GM23338 (cell line): Measurements from ENCODE around the gene RAN. TPM values are rescaled to one million over a fixed set of nuclear protein-coding genes. Genes with fewer than 3 reads are reported as not detected.

Experiments used
- ATAC-seq: fragments of 200-7000 bp; cut with Tn5 transposase; 3 replicates; pipeline ENCODE4 v1.9.1; 2020
- DNase-seq: peaks from one replicate; pipeline ENCODE4 v3.0.0-alpha.2; 2015; ENCODE audit warnings: low spot score
- H2AFZ ChIP-seq: fragments of 200-600 bp; sonication (generic); 2 replicates; pipeline ENCODE4 v1.8.0; 2016; ENCODE audit warnings: antibody characterized with exemption, mild to moderate bottlenecking, moderate library complexity
- H3F3A ChIP-seq: fragments of 200-600 bp; sonication (generic); replicated peaks from 2 replicates; pipeline ENCODE4 v1.8.0; 2017; ENCODE audit warnings: antibody characterized with exemption, mixed run types, low read depth
- H3K27ac ChIP-seq: fragments of 200-600 bp; sonication (generic); 2 replicates; pipeline ENCODE4 v1.6.1; 2016; ENCODE audit warnings: low read depth
- H3K27me3 ChIP-seq: fragments of 200-600 bp; sonication (generic); 2 replicates; pipeline ENCODE4 v1.8.0; 2016; ENCODE audit warnings: mild to moderate bottlenecking, mixed run types, moderate library complexity; ENCODE audit not compliant: insufficient read depth
- H3K36me3 ChIP-seq: fragments of 200-600 bp; sonication (generic); 2 replicates; pipeline ENCODE4 v1.8.0; 2016; ENCODE audit warnings: mild to moderate bottlenecking; ENCODE audit not compliant: insufficient read depth
- H3K4me1 ChIP-seq: fragments of 200-600 bp; sonication (generic); 2 replicates; pipeline ENCODE4 v1.8.0; 2016; ENCODE audit warnings: mild to moderate bottlenecking, moderate library complexity; ENCODE audit not compliant: insufficient read depth
- H3K4me2 ChIP-seq: fragments of 200-600 bp; sonication (generic); 2 replicates; pipeline ENCODE4 v1.7.1; 2017; ENCODE audit warnings: mixed run types
- H3K4me3 ChIP-seq: fragments of 200-600 bp; sonication (generic); 2 replicates; pipeline ENCODE4 v1.6.1; 2016; ENCODE audit warnings: mixed run types
- H3K79me2 ChIP-seq: fragments of 200-600 bp; sonication (generic); replicated peaks from 2 replicates; pipeline ENCODE4 v1.8.0; 2017; ENCODE audit warnings: mild to moderate bottlenecking; ENCODE audit not compliant: insufficient read depth
- H3K9me2 ChIP-seq: fragments of 200-600 bp; sonication (generic); 2 replicates; pipeline ENCODE4 v1.8.0; 2017; ENCODE audit not compliant: insufficient read depth
- H4K20me1 ChIP-seq: fragments of 200-600 bp; sonication (generic); replicated peaks from 2 replicates; pipeline ENCODE4 v1.8.0; 2017; ENCODE audit warnings: mild to moderate bottlenecking; ENCODE audit not compliant: insufficient read depth
- H3K27ac Mint-ChIP-seq: 2 replicates; pipeline ENCODE4 v1.8.0; 2020; ENCODE audit warnings: inconsistent platforms, mild to moderate bottlenecking, moderate library complexity, mixed read lengths
- H3K27me3 Mint-ChIP-seq: 3 replicates; pipeline ENCODE4 v1.8.0; 2022; ENCODE audit warnings: low read depth, mild to moderate bottlenecking, moderate library complexity, mixed read lengths, inconsistent platforms; ENCODE audit not compliant: insufficient read depth, poor library complexity
- H3K36me3 Mint-ChIP-seq: 3 replicates; pipeline ENCODE4 v1.8.0; 2021; ENCODE audit warnings: low read depth, mild to moderate bottlenecking, inconsistent platforms, moderate library complexity, mixed read lengths
- H3K4me1 Mint-ChIP-seq: 3 replicates; pipeline ENCODE4 v1.8.0; 2020; ENCODE audit warnings: mild to moderate bottlenecking, inconsistent platforms, mixed read lengths
- H3K4me3 Mint-ChIP-seq: 3 replicates; pipeline ENCODE4 v1.8.0; 2021; ENCODE audit warnings: moderate library complexity, mild to moderate bottlenecking, inconsistent platforms, mixed read lengths
- H3K9me3 Mint-ChIP-seq: 3 replicates; pipeline ENCODE4 v1.8.0; 2020; ENCODE audit warnings: moderate library complexity, mild to moderate bottlenecking, inconsistent platforms, mixed read lengths
- CTCF ChIP-seq, 2 experiments: fragments of 200-600 bp in 1 of 2; sonication (generic) in 1 of 2; conservative IDR thresholded peaks; 2 replicates each; pipeline versions ENCODE4 v1.5.1 to v1.6.1; 2016 to 2017; ENCODE audit warnings: antibody characterized with exemption in 2 of 2, low read depth in 2 of 2, mild to moderate bottlenecking in 2 of 2, moderate library complexity in 1 of 2
- EZH2 ChIP-seq: fragments of 200-600 bp; sonication (generic); IDR thresholded peaks from one replicate; pipeline ENCODE4 v1.8.0; 2017; ENCODE audit warnings: antibody characterized with exemption, mild to moderate bottlenecking, low read depth; ENCODE audit not compliant: unreplicated experiment
- JUNB ChIP-seq: IDR thresholded peaks from one replicate; pipeline ENCODE4 v1.6.1; 2016; ENCODE audit warnings: antibody characterized with exemption; ENCODE audit not compliant: unreplicated experiment
- ZNF331 ChIP-seq: fragments of 250-450 bp; sonication (Bioruptor Pico); IDR thresholded peaks from 2 replicates; pipeline ENCODE4 v1.5.0; 2020; ENCODE audit warnings: low read depth, mild to moderate bottlenecking, moderate library complexity
- polyA plus RNA-seq: library from polyadenylated mRNA; unstranded; fragments of >200 nt; fragmentation: Nextera tagmentation; extraction: Ambion mirVana; gene quantifications from 2 replicates; pipeline ENCODE4 v1.2.1, GENCODE V29; 2016
- total RNA-seq: library from RNA; depleted of rRNA; stranded (reverse); fragments of >200 nt; shearing (Covaris generic); gene quantifications from 2 replicates; pipeline ENCODE4 v1.2.3, GENCODE V29; 2014
- TF ChIP-seq, protein P1 (sequence below): IDR thresholded peaks from 2 replicates; pipeline ENCODE4 v1.6.1; 2016; ENCODE audit warnings: antibody characterized with exemption
- TF ChIP-seq, protein P2 (sequence below): fragments of 250-450 bp; sonication (Bioruptor Pico); IDR thresholded peaks from 2 replicates; pipeline ENCODE4 v1.5.0; 2020; ENCODE audit warnings: mild to moderate bottlenecking, moderate library complexity
- TF ChIP-seq, protein P3 (sequence below): IDR thresholded peaks from one replicate; pipeline ENCODE4 v1.6.1; 2018; ENCODE audit warnings: antibody characterized with exemption; ENCODE audit not compliant: unreplicated experiment

Gene RAN
- total and polyA plus RNA-seq, 2 experiments from 2014 or later, result 976 to 2,289 TPM

DNA sequence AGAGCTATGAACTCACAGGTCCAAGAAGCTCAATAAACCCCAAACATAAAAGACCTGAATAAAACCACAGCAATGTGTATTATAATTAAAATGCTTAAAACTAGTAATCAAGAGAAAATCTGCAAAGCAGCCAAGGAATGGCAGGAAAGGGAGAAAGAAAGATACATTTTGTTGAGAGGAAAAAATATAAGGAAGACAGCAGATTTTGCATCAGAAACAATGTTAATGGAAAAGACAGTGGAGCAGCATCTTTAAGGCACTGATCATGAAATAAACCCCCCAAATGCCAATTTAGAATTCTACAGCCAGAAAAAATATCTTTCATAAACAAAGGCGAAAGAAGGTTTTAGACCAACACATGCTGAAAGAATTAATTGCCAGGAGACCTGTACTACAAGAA is 39.3 kb downstream of the RAN start:
- DNase-seq (no peak), ATAC-seq (no peak)
- Histone ChIP-seq H3K4me1 (no peaks in the 10 kb centered on the region), H3K36me3 (no peaks in the 10 kb centered on the region), H3K79me2 (no peaks in the 10 kb centered on the region), H3K27me3 (no peaks in the 10 kb centered on the region), H3K4me3 (no peak overlapping the region), H3F3A (no peaks in the 10 kb centered on the region), H3K9me2 (no peaks in the 10 kb centered on the region), H3K27ac (no peak overlapping the region), H3K4me2 (no peak overlapping the region), H2AFZ (no peak overlapping the region), H4K20me1 (no peaks in the 10 kb centered on the region)
- no peaks in the 10 kb centered on the region for H3K36me3 Mint-ChIP-seq
- peaks cover 27% of the 10 kb centered on the region for H3K9me3 Mint-ChIP-seq
- no peak overlapping the region for H3K27ac Mint-ChIP-seq
- no peak for TF ChIP-seq EZH2
- TF ChIP-seq, protein P1, sequence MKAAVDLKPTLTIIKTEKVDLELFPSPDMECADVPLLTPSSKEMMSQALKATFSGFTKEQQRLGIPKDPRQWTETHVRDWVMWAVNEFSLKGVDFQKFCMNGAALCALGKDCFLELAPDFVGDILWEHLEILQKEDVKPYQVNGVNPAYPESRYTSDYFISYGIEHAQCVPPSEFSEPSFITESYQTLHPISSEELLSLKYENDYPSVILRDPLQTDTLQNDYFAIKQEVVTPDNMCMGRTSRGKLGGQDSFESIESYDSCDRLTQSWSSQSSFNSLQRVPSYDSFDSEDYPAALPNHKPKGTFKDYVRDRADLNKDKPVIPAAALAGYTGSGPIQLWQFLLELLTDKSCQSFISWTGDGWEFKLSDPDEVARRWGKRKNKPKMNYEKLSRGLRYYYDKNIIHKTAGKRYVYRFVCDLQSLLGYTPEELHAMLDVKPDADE, result no peak
- H3K4me1 Mint-ChIP-seq, result peaks cover under 1% of the 10 kb centered on the region; the same call in 2 of the 3 replicates
- H3K27me3 Mint-ChIP-seq, result peaks cover 4% of the 10 kb centered on the region
- no peak overlapping the region for H3K4me3 Mint-ChIP-seq

DNA sequence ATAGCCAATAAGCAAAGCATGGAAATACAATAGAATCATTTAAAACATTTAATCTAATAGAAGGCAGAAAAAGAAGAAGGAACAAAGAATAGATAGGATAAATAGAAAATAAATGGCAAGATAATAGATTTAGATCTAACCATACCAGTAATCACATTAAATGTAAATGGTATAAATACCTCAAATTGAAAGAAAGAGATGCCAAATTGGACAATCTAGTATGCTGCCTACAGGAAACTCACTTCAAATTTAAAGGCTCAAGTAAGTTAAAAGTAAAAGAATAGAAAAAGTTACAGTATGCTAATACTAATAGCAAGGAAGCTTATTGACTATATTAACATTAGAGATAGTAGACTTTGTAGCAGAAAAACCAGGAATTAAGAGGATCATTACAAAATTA is 40.1 kb downstream of the RAN start:
- H3K79me2 ChIP-seq, result no peaks in the 10 kb centered on the region
- H3K9me3 Mint-ChIP-seq, result peaks cover 27% of the 10 kb centered on the region
- no peak overlapping the region for H3K4me2 ChIP-seq
- no peaks in the 10 kb centered on the region for H3K27me3 ChIP-seq
- no peak overlapping the region for H3K27ac ChIP-seq
- peaks cover 7% of the 10 kb centered on the region; the same call in 2 of the 3 replicates for H3K4me1 Mint-ChIP-seq
- peaks cover 4% of the 10 kb centered on the region for H3K27me3 Mint-ChIP-seq
- no peak overlapping the region for H3K4me3 Mint-ChIP-seq
- 0 out of 2 replicates have a peak, but pooled peaks cover 4% of the 10 kb centered on the region for H3F3A ChIP-seq
- ATAC-seq, result no peak
- peaks cover 7% of the 10 kb centered on the region; the same call in 1 of the 2 replicates for H3K4me1 ChIP-seq
- no peaks in the 10 kb centered on the region for H4K20me1 ChIP-seq
- no peaks in the 10 kb centered on the region for H3K36me3 Mint-ChIP-seq
- H3K4me3 ChIP-seq, result no peak overlapping the region
- no peak overlapping the region for H2AFZ ChIP-seq
- no peak overlapping the region for H3K27ac Mint-ChIP-seq
- no peaks in the 10 kb centered on the region for H3K36me3 ChIP-seq
- no peaks in the 10 kb centered on the region for H3K9me2 ChIP-seq
- no peak for DNase-seq
- no peak for TF ChIP-seq CTCF (conservative IDR thresholded peaks at IDR 0.05; ENCODE audit: low read depth in 2 of 2)
- TF ChIP-seq, protein P2, sequence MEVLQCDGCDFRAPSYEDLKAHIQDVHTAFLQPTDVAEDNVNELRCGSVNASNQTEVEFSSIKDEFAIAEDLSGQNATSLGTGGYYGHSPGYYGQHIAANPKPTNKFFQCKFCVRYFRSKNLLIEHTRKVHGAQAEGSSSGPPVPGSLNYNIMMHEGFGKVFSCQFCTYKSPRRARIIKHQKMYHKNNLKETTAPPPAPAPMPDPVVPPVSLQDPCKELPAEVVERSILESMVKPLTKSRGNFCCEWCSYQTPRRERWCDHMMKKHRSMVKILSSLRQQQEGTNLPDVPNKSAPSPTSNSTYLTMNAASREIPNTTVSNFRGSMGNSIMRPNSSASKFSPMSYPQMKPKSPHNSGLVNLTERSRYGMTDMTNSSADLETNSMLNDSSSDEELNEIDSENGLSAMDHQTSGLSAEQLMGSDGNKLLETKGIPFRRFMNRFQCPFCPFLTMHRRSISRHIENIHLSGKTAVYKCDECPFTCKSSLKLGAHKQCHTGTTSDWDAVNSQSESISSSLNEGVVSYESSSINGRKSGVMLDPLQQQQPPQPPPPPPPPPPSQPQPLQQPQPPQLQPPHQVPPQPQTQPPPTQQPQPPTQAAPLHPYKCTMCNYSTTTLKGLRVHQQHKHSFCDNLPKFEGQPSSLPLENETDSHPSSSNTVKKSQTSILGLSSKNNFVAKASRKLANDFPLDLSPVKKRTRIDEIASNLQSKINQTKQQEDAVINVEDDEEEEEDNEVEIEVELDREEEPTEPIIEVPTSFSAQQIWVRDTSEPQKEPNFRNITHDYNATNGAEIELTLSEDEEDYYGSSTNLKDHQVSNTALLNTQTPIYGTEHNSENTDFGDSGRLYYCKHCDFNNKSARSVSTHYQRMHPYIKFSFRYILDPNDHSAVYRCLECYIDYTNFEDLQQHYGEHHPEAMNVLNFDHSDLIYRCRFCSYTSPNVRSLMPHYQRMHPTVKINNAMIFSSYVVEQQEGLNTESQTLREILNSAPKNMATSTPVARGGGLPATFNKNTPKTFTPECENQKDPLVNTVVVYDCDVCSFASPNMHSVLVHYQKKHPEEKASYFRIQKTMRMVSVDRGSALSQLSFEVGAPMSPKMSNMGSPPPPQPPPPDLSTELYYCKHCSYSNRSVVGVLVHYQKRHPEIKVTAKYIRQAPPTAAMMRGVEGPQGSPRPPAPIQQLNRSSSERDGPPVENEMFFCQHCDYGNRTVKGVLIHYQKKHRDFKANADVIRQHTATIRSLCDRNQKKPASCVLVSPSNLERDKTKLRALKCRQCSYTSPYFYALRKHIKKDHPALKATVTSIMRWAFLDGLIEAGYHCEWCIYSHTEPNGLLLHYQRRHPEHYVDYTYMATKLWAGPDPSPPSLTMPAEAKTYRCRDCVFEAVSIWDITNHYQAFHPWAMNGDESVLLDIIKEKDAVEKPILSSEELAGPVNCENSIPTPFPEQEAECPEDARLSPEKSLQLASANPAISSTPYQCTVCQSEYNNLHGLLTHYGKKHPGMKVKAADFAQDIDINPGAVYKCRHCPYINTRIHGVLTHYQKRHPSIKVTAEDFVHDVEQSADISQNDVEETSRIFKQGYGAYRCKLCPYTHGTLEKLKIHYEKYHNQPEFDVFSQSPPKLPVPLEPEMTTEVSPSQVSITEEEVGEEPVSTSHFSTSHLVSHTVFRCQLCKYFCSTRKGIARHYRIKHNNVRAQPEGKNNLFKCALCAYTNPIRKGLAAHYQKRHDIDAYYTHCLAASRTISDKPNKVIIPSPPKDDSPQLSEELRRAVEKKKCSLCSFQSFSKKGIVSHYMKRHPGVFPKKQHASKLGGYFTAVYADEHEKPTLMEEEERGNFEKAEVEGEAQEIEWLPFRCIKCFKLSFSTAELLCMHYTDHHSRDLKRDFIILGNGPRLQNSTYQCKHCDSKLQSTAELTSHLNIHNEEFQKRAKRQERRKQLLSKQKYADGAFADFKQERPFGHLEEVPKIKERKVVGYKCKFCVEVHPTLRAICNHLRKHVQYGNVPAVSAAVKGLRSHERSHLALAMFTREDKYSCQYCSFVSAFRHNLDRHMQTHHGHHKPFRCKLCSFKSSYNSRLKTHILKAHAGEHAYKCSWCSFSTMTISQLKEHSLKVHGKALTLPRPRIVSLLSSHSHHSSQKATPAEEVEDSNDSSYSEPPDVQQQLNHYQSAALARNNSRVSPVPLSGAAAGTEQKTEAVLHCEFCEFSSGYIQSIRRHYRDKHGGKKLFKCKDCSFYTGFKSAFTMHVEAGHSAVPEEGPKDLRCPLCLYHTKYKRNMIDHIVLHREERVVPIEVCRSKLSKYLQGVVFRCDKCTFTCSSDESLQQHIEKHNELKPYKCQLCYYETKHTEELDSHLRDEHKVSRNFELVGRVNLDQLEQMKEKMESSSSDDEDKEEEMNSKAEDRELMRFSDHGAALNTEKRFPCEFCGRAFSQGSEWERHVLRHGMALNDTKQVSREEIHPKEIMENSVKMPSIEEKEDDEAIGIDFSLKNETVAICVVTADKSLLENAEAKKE, result no peak
- TF ChIP-seq EZH2, result no peak
- TF ChIP-seq ZNF331 (CRISPR knock-in tag), result no peak
- TF ChIP-seq, protein P3, sequence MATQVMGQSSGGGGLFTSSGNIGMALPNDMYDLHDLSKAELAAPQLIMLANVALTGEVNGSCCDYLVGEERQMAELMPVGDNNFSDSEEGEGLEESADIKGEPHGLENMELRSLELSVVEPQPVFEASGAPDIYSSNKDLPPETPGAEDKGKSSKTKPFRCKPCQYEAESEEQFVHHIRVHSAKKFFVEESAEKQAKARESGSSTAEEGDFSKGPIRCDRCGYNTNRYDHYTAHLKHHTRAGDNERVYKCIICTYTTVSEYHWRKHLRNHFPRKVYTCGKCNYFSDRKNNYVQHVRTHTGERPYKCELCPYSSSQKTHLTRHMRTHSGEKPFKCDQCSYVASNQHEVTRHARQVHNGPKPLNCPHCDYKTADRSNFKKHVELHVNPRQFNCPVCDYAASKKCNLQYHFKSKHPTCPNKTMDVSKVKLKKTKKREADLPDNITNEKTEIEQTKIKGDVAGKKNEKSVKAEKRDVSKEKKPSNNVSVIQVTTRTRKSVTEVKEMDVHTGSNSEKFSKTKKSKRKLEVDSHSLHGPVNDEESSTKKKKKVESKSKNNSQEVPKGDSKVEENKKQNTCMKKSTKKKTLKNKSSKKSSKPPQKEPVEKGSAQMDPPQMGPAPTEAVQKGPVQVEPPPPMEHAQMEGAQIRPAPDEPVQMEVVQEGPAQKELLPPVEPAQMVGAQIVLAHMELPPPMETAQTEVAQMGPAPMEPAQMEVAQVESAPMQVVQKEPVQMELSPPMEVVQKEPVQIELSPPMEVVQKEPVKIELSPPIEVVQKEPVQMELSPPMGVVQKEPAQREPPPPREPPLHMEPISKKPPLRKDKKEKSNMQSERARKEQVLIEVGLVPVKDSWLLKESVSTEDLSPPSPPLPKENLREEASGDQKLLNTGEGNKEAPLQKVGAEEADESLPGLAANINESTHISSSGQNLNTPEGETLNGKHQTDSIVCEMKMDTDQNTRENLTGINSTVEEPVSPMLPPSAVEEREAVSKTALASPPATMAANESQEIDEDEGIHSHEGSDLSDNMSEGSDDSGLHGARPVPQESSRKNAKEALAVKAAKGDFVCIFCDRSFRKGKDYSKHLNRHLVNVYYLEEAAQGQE, result no peak
- TF ChIP-seq, protein P1, result no peak
- no peak for TF ChIP-seq JUNB
